Stimulated activated naive CD8-positive, alpha-beta T cell treated with anti-CD3 and anti-CD28 coated beads, Interleukin-15, amount 100 ng/mL, for 72 hours (primary cell): ENCODE measurements around the gene GLCCI1.
"Not testable (repeated sequence)": the region's sequence is repeated elsewhere in the genome, so short reads cannot be mapped to it uniquely, and the experiment has no call there.

ENCODE experiments used
- ATAC-seq: fragments of 150-1000 bp; cut with Tn5 transposase; 2 replicates; pipeline ENCODE4 v1.10.0; 2021; ENCODE audit warnings: mild to moderate bottlenecking, moderate library complexity
- DNase-seq, 2 donors: peaks; one replicate each; pipeline ENCODE4 v3.0.0; 2021 to 2022
- H3K27ac Mint-ChIP-seq, 2 donors: one replicate each; pipeline ENCODE4 v1.8.0; 2022; ENCODE audit warnings: mild to moderate bottlenecking in 2 of 2, mixed read lengths in 2 of 2, moderate library complexity in 2 of 2
- H3K27me3 Mint-ChIP-seq: one replicate; pipeline ENCODE4 v1.8.0; 2022; ENCODE audit warnings: mixed read lengths
- H3K4me1 Mint-ChIP-seq: one replicate; pipeline ENCODE4 v1.8.0; 2022; ENCODE audit warnings: mild to moderate bottlenecking, mixed read lengths
- H3K4me3 Mint-ChIP-seq, 2 donors: one replicate each; pipeline ENCODE4 v1.8.0; 2022; ENCODE audit warnings: mild to moderate bottlenecking in 2 of 2, mixed read lengths in 2 of 2, moderate library complexity in 1 of 2
- H3K9me3 Mint-ChIP-seq, 2 donors: one replicate each; pipeline ENCODE4 v1.8.0; 2022; ENCODE audit warnings: mixed read lengths in 2 of 2

Gene GLCCI1

DNA sequence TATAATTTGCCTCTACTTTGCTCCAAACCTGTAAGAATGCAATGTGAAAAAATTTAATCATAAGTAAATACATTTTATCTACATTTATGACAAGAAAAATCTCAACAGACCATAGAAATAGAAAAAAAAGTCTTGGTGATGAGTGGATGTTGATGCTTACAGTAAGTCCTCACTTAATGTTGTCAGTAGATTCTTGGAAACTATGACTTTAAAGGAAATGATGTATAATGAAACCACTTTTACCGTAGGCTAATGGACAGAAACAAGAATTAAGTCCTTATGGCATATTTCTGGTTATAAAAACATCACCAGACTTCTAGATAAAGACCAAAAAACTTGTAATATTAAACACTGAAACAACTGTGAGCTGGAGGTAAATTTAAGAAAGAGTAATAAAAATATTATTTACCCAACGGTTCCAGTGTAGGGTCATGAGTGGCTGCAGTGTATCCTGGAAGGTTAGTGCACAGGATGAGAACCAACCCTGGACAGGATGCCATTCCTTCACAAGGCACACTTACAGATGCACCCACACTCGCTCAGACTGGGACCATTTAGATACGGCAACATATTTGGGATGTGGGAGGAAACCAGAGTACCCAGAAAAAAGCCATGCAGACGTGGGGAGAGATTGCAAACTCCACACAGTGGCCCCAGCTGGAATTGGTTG is 76.3 kb downstream of the GLCCI1 start:
- Mint-ChIP-seq H3K27me3 (no peaks in the 10 kb centered on the region), H3K4me3 (no peak overlapping the region), H3K27ac (peak overlapping the region; percentile 69 to 83), H3K4me1 (peaks cover 66% of the 10 kb centered on the region), H3K9me3 (no peaks in the 10 kb centered on the region)
- ATAC-seq (peak; percentile 71), DNase-seq (no peak)

GRCh38 chr7:8048067-8048466 is 79.5 kb downstream of the GLCCI1 start:
- Mint-ChIP-seq H3K4me1 (peaks cover 50% of the 10 kb centered on the region), H3K27ac (peak overlapping the region in 1 of 2 donors; percentile 60)
- H3K4me3 Mint-ChIP-seq, H3K27me3 Mint-ChIP-seq, DNase-seq, H3K9me3 Mint-ChIP-seq: not testable (repeated sequence)
- peak; percentile 26 for ATAC-seq

GRCh38 chr7:8051373-8051772 is 82.8 kb downstream of the GLCCI1 start:
- Mint-ChIP-seq H3K9me3 (no peaks in the 10 kb centered on the region), H3K4me3 (no peak overlapping the region), H3K27me3 (no peaks in the 10 kb centered on the region), H3K27ac (no peak overlapping the region), H3K4me1 (peaks cover 26% of the 10 kb centered on the region)
- DNase-seq (no peak), ATAC-seq (peak; percentile 48)

- Mint-ChIP-seq H3K4me1 (peaks cover 28% of the 10 kb centered on the region), H3K9me3 (no peaks in the 10 kb centered on the region), H3K27ac (no peak overlapping the region), H3K27me3 (no peaks in the 10 kb centered on the region), H3K4me3 (no peak overlapping the region)
- ATAC-seq (no peak), DNase-seq (no peak)
Observed at GRCh38 chr7:8051998-8052397, 83.4 kb downstream of the GLCCI1 start.

GRCh38 chr7:8052824-8053223 is 84.2 kb downstream of the GLCCI1 start:
- no peak overlapping the region for H3K27ac Mint-ChIP-seq
- H3K9me3 Mint-ChIP-seq, result no peaks in the 10 kb centered on the region
- no peak for ATAC-seq
- no peaks in the 10 kb centered on the region for H3K27me3 Mint-ChIP-seq
- H3K4me3 Mint-ChIP-seq, result no peak overlapping the region
- H3K4me1 Mint-ChIP-seq, result peaks cover 29% of the 10 kb centered on the region
- DNase-seq, result no peak

DNA sequence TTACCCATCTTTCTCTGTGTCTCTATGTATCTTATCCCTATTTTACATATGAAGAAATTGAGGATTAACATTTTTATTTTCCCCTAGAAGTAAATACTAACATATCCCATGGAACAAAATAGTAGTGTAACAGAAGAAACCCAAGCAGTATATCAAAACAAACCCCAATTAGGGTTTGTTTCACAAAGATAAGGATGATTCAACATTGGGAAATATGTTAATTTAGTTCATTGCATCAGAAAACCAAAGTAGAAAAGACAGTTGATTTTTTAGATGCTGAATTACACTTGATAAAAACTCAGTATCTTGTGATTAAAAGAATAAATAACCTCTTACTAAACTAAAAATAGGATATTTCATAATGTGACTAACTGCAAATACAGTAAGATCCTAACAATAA is 87.8 kb downstream of the GLCCI1 start:
- DNase-seq (no peak), ATAC-seq (no peak)
- Mint-ChIP-seq H3K9me3 (no peaks in the 10 kb centered on the region), H3K27ac (peak overlapping the region; percentile 94 to 98), H3K4me3 (no peak overlapping the region), H3K27me3 (no peaks in the 10 kb centered on the region), H3K4me1 (peaks cover 17% of the 10 kb centered on the region)

DNA sequence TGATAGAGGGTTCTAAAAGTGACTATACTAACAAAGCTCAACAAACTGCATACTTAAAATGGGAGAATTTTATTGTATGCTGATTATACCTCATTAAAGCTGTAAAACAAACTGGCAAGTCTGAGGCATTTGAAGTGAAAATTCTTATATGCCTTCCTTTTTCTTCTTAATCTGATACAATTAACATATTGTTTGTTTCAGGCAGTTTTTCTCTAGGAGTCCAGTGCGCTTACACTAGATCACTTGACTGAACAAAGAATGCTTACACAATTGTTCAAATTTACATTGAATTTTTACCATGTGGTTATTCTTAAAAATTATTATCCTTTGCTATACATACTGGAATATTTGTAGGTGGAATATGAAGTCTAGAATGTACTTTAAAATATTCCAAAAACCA is 89.0 kb downstream of the GLCCI1 start:
- Mint-ChIP-seq H3K27me3 (no peaks in the 10 kb centered on the region), H3K9me3 (no peaks in the 10 kb centered on the region), H3K4me3 (no peak overlapping the region), H3K27ac (no peak overlapping the region), H3K4me1 (peaks cover 12% of the 10 kb centered on the region)
- no peak for DNase-seq
- no peak for ATAC-seq

- no peaks in the 10 kb centered on the region for H3K9me3 Mint-ChIP-seq
Observed at GRCh38 chr7:8058322-8058721, 89.7 kb downstream of the GLCCI1 start.

GRCh38 chr7:8058852-8059251 is 90.3 kb downstream of the GLCCI1 start:
- no peak for ATAC-seq
- Mint-ChIP-seq H3K27ac (no peak overlapping the region), H3K4me1 (peaks cover 12% of the 10 kb centered on the region), H3K9me3 (no peaks in the 10 kb centered on the region), H3K4me3 (no peak overlapping the region), H3K27me3 (no peaks in the 10 kb centered on the region)
- DNase-seq, result no peak

More at GRCh38 chr7:8058322-8058721, 89.7 kb downstream of the GLCCI1 start:
- no peaks in the 10 kb centered on the region for H3K27me3 Mint-ChIP-seq
- DNase-seq, result no peak
- ATAC-seq, result no peak
- H3K4me3 Mint-ChIP-seq, result no peak overlapping the region
- peaks cover 12% of the 10 kb centered on the region for H3K4me1 Mint-ChIP-seq
- H3K27ac Mint-ChIP-seq, result no peak overlapping the region

- Mint-ChIP-seq H3K4me3 (no peak overlapping the region), H3K9me3 (no peaks in the 10 kb centered on the region), H3K27ac (no peak overlapping the region), H3K4me1 (peaks cover 12% of the 10 kb centered on the region), H3K27me3 (no peaks in the 10 kb centered on the region)
- no peak for ATAC-seq
- DNase-seq, result no peak
Observed at GRCh38 chr7:8060241-8060640, 91.6 kb downstream of the GLCCI1 start.

GRCh38 chr7:8063300-8063699 is 94.7 kb downstream of the GLCCI1 start:
- not testable (repeated sequence) for H3K4me3 Mint-ChIP-seq, H3K27ac Mint-ChIP-seq, DNase-seq, ATAC-seq, H3K9me3 Mint-ChIP-seq, H3K27me3 Mint-ChIP-seq
- H3K4me1 Mint-ChIP-seq, result peaks cover 25% of the 10 kb centered on the region

DNA sequence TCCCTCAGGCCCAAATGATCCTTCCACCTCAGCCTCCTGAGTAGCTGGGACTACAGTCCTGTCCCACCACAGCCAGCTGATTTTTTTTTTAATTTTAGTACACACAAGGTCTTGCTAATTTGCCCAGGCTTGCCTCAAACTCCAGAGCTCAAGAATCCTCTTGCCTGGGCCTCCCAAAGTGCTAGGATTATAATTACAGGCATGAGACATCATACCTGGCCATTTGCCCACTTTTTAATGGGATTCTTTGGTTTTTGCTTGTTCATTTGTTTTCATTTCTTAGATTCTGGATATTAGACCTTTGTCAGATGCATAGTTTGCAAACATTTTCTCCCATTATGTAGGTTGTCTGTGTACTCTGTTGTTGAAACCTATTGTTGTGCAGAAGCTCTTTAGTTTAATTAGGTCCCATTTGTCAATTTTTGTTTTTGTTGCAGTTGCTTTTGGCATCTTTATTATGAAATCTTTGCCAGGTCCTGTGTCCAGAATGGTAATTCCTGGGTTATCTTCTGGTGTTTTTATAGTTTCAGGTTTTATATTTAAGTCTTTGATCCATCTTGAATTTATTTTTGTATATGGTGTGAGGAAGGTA is 95.2 kb downstream of the GLCCI1 start:
- H3K27ac Mint-ChIP-seq, result no peak overlapping the region
- no peaks in the 10 kb centered on the region for H3K27me3 Mint-ChIP-seq
- no peak for ATAC-seq
- peaks cover 30% of the 10 kb centered on the region for H3K4me1 Mint-ChIP-seq
- peaks cover 0 to 5% of the 10 kb centered on the region in 2 donors for H3K9me3 Mint-ChIP-seq
- no peak for DNase-seq
- no peak overlapping the region for H3K4me3 Mint-ChIP-seq

DNA sequence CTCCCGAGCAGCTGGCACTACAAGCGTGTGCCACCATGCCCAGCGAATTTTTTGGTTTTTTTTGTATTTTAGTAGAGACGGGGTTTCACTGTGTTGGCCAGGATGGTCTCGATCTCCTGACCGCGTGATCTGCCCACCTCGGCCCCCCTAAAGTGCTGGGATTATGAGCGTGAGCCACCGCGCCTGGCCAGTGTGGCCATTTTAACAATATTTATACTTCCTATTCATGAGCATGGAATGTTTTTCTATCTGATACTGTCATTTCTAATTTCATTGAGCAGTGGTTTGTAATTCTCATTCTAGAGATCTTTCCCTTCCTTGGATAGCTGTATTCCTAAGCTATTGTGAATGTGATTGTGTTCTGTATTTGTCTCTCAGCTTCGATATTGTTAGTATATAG is 96.2 kb downstream of the GLCCI1 start:
- ATAC-seq (no peak), DNase-seq (no peak)
- H3K9me3 Mint-ChIP-seq, result peaks cover 0 to 5% of the 10 kb centered on the region in 2 donors
- H3K4me1 Mint-ChIP-seq, result peaks cover 36% of the 10 kb centered on the region
- H3K4me3 Mint-ChIP-seq, result no peak overlapping the region
- no peaks in the 10 kb centered on the region for H3K27me3 Mint-ChIP-seq
- no peak overlapping the region for H3K27ac Mint-ChIP-seq

DNA sequence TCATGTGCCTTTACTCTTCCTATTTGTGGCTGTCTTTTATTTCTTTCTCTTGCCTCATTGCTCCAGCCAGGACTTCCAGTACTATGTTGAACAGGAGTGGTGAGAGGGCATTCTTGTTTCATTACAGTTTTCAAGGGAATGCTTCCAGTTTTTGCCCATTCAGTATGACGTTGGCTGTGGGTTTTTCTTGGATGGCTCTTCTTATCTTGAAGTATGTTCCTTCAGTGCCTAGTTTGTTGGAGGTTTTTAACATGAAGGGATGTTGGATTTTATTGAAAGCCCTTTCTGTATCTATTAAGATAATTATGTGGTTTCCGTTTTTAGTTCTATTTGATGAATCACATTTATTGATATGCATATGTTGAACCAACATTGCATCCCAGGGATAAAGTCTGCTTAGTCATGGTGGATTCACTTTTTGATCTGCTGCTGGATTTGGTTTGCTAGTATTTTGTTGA is 96.8 kb downstream of the GLCCI1 start:
- Mint-ChIP-seq H3K4me1 (peaks cover 36% of the 10 kb centered on the region), H3K27me3 (no peaks in the 10 kb centered on the region), H3K9me3 (peaks cover 0 to 5% of the 10 kb centered on the region in 2 donors), H3K27ac (no peak overlapping the region), H3K4me3 (no peak overlapping the region)
- no peak for DNase-seq
- ATAC-seq, result no peak

DNA sequence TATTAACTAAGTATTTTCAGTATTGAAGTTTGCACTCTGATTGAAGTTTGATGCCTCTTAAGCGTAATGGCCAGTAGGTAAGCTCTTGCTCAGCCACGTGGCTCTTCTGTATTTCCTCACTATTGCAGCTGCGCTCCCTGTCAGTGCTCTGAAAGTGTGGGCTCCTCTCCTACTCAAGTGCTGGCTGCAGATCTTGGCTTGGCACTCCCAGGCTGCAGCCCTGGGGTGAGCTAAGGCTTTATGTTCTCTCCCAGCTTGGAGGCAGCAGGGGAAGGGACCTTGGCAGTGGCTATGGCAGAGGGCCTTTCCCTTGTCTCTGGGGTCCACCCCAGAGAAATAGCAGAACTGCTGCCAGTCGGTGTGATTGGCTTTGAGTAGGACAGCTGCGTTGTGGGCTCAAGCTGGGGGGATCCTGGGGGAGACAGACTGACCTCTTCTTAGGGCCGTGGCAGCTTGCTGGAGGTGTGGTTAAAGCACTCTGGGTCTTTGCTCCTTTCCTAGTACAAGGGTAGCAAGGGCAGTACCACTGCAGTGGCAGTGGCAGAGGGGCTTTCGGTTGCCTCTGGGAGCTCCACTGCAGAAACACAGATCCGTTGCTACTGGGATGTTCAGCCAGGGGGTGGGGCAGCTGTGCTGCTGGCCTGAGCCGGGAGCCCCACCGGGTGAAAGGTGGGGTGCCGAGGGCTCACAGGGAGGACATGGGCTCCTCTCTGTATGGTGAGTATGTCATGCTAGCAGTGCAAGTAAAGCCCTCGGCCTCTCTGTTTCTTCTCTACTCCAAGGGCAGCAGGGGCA is 100.5 kb downstream of the GLCCI1 start:
- no peaks in the 10 kb centered on the region for H3K27me3 Mint-ChIP-seq
- H3K27ac Mint-ChIP-seq, result no peak overlapping the region
- ATAC-seq, result no peak
- peaks cover 0 to 5% of the 10 kb centered on the region in 2 donors for H3K9me3 Mint-ChIP-seq
- no peak overlapping the region for H3K4me3 Mint-ChIP-seq
- no peak for DNase-seq
- peaks cover 43% of the 10 kb centered on the region for H3K4me1 Mint-ChIP-seq
